HG03139 (cell line): ENCODE data around the gene MBNL1.

ENCODE experiments used
- ATAC-seq: cut with Tn5 transposase; IDR thresholded peaks from one replicate; pipeline ENCODE4 v1.9.1; 2021; ENCODE audit not compliant: unreplicated experiment

The MBNL1 gene

GRCh38 chr3:152466784-152467183 is 198.1 kb downstream of the MBNL1 start:
- no peak for ATAC-seq

GRCh38 chr3:152469248-152470025 is 200.7 kb downstream of the MBNL1 start:
- no peak for ATAC-seq

GRCh38 chr3:152470095-152470494 is 201.4 kb downstream of the MBNL1 start:
- no peak for ATAC-seq

GRCh38 chr3:152470893-152471292 is 202.2 kb downstream of the MBNL1 start:
- no peak for ATAC-seq

- ATAC-seq = peak; percentile 61
Measured at GRCh38 chr3:152471814-152472671, 203.3 kb downstream of the MBNL1 start.

- ATAC-seq = no peak
Measured at GRCh38 chr3:152472672-152472954, 203.9 kb downstream of the MBNL1 start.

GRCh38 chr3:152474585-152474984 is 205.9 kb downstream of the MBNL1 start:
- ATAC-seq = peak; percentile 51

GRCh38 chr3:152477422-152477821 is 208.7 kb downstream of the MBNL1 start:
- ATAC-seq = no peak

- peak; percentile 58 for ATAC-seq
Measured at GRCh38 chr3:152480282-152480953, 211.7 kb downstream of the MBNL1 start.

- no peak for ATAC-seq
Measured at GRCh38 chr3:152486364-152486763, 217.6 kb downstream of the MBNL1 start.

GRCh38 chr3:152488449-152488848 is 219.7 kb downstream of the MBNL1 start:
- no peak for ATAC-seq

GRCh38 chr3:152491922-152492321 is 223.2 kb downstream of the MBNL1 start:
- peak; percentile 49 for ATAC-seq

- ATAC-seq = no peak
Measured at GRCh38 chr3:152496286-152496685, 227.6 kb downstream of the MBNL1 start.

GRCh38 chr3:152496716-152497115 is 228.0 kb downstream of the MBNL1 start:
- no peak for ATAC-seq

GRCh38 chr3:152497457-152497856 is 228.7 kb downstream of the MBNL1 start:
- ATAC-seq = no peak

- ATAC-seq = no peak
Measured at GRCh38 chr3:152497890-152498289, 229.2 kb downstream of the MBNL1 start.

- no peak for ATAC-seq
Measured at GRCh38 chr3:152499791-152500385, 231.2 kb downstream of the MBNL1 start.

GRCh38 chr3:152505926-152506325 is 237.2 kb downstream of the MBNL1 start:
- ATAC-seq = peak; percentile 91

GRCh38 chr3:152508705-152509104 is 240.0 kb downstream of the MBNL1 start:
- ATAC-seq = no peak

GRCh38 chr3:152511904-152512303 is 243.2 kb downstream of the MBNL1 start:
- peak; percentile 57 for ATAC-seq

- ATAC-seq = no peak
Measured at GRCh38 chr3:152513301-152513960, 244.7 kb downstream of the MBNL1 start.
